Thyroid gland (tissue), 4 donors: ENCODE measurements around the gene PLIN5.

Experiments used
- POLR2A ChIP-seq, 2 donors: fragments of 450-650 bp; IDR thresholded peaks; one replicate each; pipeline ENCODE4 v1.6.1; 2017; ENCODE audit warnings: antibody characterized with exemption in 2 of 2, mild to moderate bottlenecking in 2 of 2, moderate library complexity in 1 of 2
- TF ChIP-seq, protein P1 (sequence below), 6 experiments: fragments of 200-600 bp in 3 of 6; fragments of 450-650 bp in 3 of 6; sonication (generic) in 3 of 6; IDR thresholded peaks; one replicate each; pipeline ENCODE4 v1.5.1; 2016 to 2019; ENCODE audit warnings: antibody characterized with exemption in 6 of 6, mild to moderate bottlenecking in 2 of 6, inconsistent platforms in 1 of 6, moderate library complexity in 1 of 6

DNA sequence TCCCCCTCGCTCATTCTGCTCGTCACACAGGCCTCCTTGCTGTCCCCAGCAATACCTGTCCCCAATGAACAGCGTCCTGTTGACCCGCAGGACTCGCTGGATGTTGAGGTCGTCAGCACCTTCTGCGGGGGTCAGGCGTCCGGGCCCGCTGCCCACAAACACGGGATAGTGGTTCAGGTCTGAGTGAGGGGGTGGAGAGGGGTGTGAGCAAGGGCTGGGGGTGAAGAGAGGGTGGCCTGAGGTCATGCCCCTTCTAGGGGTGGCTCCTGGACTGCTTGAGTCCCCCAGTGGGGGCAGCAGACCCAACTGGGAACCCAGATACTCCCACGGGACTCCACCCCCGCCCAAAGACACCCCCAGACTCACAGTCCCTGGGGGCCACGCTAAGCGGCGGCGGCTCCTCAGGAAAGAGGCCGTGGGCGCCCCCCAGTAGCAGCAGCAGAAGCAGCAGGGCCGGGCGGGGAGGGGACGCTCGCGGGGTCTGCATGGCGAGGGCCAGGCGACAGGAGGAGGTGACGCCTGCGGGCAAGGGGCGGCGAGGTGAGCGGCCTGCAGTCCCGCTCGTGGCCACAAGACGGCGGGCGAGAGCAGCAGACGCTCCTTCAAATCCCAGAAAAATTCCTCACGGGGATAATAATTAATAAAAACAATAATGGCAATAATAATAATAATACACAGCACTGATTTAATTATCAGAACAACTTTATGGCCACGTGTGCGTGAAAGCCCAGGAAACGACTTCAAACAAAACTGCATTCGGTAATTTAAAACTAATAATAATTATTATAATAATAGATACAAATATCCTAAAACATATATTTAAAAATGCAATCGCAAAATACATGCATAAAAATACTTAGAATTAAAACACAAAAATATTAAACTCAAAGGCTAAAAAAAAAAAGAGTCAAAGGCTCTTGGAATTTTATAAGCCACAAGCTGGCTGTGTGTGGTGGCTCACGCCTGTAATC lies 23.2 kb upstream of the PLIN5 start:
- no peak for TF ChIP-seq POLR2A (IDR thresholded peaks at IDR 0.05)
- TF ChIP-seq, protein P1, sequence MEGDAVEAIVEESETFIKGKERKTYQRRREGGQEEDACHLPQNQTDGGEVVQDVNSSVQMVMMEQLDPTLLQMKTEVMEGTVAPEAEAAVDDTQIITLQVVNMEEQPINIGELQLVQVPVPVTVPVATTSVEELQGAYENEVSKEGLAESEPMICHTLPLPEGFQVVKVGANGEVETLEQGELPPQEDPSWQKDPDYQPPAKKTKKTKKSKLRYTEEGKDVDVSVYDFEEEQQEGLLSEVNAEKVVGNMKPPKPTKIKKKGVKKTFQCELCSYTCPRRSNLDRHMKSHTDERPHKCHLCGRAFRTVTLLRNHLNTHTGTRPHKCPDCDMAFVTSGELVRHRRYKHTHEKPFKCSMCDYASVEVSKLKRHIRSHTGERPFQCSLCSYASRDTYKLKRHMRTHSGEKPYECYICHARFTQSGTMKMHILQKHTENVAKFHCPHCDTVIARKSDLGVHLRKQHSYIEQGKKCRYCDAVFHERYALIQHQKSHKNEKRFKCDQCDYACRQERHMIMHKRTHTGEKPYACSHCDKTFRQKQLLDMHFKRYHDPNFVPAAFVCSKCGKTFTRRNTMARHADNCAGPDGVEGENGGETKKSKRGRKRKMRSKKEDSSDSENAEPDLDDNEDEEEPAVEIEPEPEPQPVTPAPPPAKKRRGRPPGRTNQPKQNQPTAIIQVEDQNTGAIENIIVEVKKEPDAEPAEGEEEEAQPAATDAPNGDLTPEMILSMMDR (IDR thresholded peaks at IDR 0.05): peak in 5 of 6 experiments; percentile 66 to 100 (median 94)
